ENCODE data around the gene FRMD1. TPM values are rescaled to one million over a fixed set of nuclear protein-coding genes. Genes with fewer than 3 reads are reported as not detected.

Gene FRMD1
- total and polyA plus RNA-seq, 10 of the 15 experiments (the other 5 are each of a cell fraction or from before 2014, with no cell fraction given): not detected

- intact Hi-C loops (cut with micrococcal nuclease; ENCODE audit: unreplicated experiment) (no loop called here), in situ Hi-C loops (cut with MboI) (no loop called here)
- FAIRE-seq (no peak), ATAC-seq (no peak), DNase-seq (ENCODE audit: low read depth, low spot score) (no peak)
- no peak overlapping the region for H3K4me2 ChIP-seq (ENCODE audit: control insufficient read depth, insufficient read depth)
- SMC1A ChIA-PET (ENCODE audit: uncharacterized antibody, unreplicated experiment): no interaction called here
- H3K27me3 ChIP-seq (replicated peaks in 1 of 2; ENCODE audit: control insufficient read depth in 2 of 2, insufficient read depth in 2 of 2, low read length in 1 of 2): no peaks in the 10 kb centered on the region
- no peaks in the 10 kb centered on the region for H3K36me3 ChIP-seq (ENCODE audit: control insufficient read depth in 2 of 2, insufficient read depth in 2 of 2, low read length in 1 of 2)
- H3K27ac ChIP-seq (ENCODE audit: control insufficient read depth, insufficient read depth): no peak overlapping the region
- RAD21 ChIA-PET (ENCODE audit: unreplicated experiment): no interaction called here
- no peak overlapping the region for H3K4me3 ChIP-seq
- no peaks in the 10 kb centered on the region for H3K79me2 ChIP-seq (ENCODE audit: control insufficient read depth, insufficient read depth, low read length)
- WGBS (ENCODE audit: insufficient coverage, insufficient replicate concordance, low lambda C conversion rate, missing lambda C conversion rate): 61% methylated on average over 18 of the region's 24 CpGs
- no peaks in the 10 kb centered on the region for H3K4me1 ChIP-seq (ENCODE audit: control insufficient read depth, insufficient read depth, low read length)
- no peaks in the 10 kb centered on the region for H3K9me3 ChIP-seq (replicated peaks; ENCODE audit: control insufficient read depth, insufficient read depth, low read length)
- H2AFZ ChIP-seq (ENCODE audit: control insufficient read depth, low read depth, low read length): no peak overlapping the region
- CTCF ChIA-PET: no interaction called here
- no peak overlapping the region for H3K9ac ChIP-seq (ENCODE audit: control insufficient read depth, insufficient read depth, low read length)
- H4K20me1 ChIP-seq (ENCODE audit: control insufficient read depth, insufficient read depth): no peaks in the 10 kb centered on the region
- POLR2A ChIA-PET: no interaction called here
- BruUV-seq (replicated peaks): no TSS peak
- TF ChIP-seq SREBF2 (IDR thresholded peaks at IDR 0.05; ENCODE audit: low read length): no peak
- no peak for TF ChIP-seq ZBTB11 (CRISPR knock-in tag; IDR thresholded peaks at IDR 0.05)
- no peak for TF ChIP-seq CREM (IDR thresholded peaks at IDR 0.05; ENCODE audit: low read depth)
- TF ChIP-seq CBFB (IDR thresholded peaks at IDR 0.05; ENCODE audit: low read depth): no peak
- TF ChIP-seq POLR2AphosphoS5 (IDR thresholded peaks at IDR 0.05; ENCODE audit: low read length): no peak
- TF ChIP-seq RCOR1 (conservative IDR thresholded peaks at IDR 0.05; ENCODE audit: low read depth, low read length): no peak
- no peak for TF ChIP-seq BRCA1 (IDR thresholded peaks at IDR 0.05; ENCODE audit: low read depth, low read length)
- no peak for TF ChIP-seq SKIL (IDR thresholded peaks at IDR 0.05; ENCODE audit: low read depth, poor library complexity, severe bottlenecking)
- no peak for TF ChIP-seq E4F1 (IDR thresholded peaks at IDR 0.05; ENCODE audit: borderline replicate concordance, partially characterized antibody)
- TF ChIP-seq BCL3 (IDR thresholded peaks at IDR 0.05; ENCODE audit: borderline replicate concordance, insufficient read depth, low read depth, low read length, poor library complexity, severe bottlenecking): no peak
- no peak for TF ChIP-seq MLLT1 (IDR thresholded peaks at IDR 0.05)
- no peak for TF ChIP-seq MXI1 (IDR thresholded peaks at IDR 0.05; ENCODE audit: low read depth, low read length)
Observed at GRCh38 chr6:168072261-168072660, 6.8 kb downstream of the FRMD1 start.
